Right cardiac atrium (tissue), 5 donors: ENCODE measurements around the gene NHSL2. TPM values are rescaled to one million over a fixed set of nuclear protein-coding genes. Genes with fewer than 3 reads are reported as not detected.
"Not testable (repeated sequence)": the region's sequence is repeated elsewhere in the genome, so short reads cannot be mapped to it uniquely, and the experiment has no call there.

Experiments
- ATAC-seq, 2 donors: fragments of 200-7000 bp; cut with Tn5 transposase; one replicate each; pipeline versions ENCODE4 v1.8.0 to v1.9.1; 2020; ENCODE audit warnings: moderate library complexity in 2 of 2, mild to moderate bottlenecking in 1 of 2
- DNase-seq, 3 donors: peaks; one replicate each; pipeline ENCODE4 v3.0.0-alpha.2; 2020
- H3K27ac ChIP-seq: one replicate; pipeline ENCODE4 v1.5.1; 2013; ENCODE audit warnings: mild to moderate bottlenecking, low read length, control low read depth, moderate library complexity
- H3K27me3 ChIP-seq: one replicate; pipeline ENCODE4 v1.6.1; 2013; ENCODE audit not compliant: control insufficient read depth, insufficient read depth
- H3K4me1 ChIP-seq: one replicate; pipeline ENCODE4 v1.6.1; 2013; ENCODE audit warnings: low read length; ENCODE audit not compliant: control insufficient read depth, insufficient read depth
- H3K4me3 ChIP-seq: one replicate; pipeline ENCODE4 v1.5.1; 2013; ENCODE audit warnings: low read length, control low read depth
- H3K9me3 ChIP-seq: one replicate; pipeline ENCODE4 v1.6.1; 2013; ENCODE audit warnings: low read length; ENCODE audit not compliant: control insufficient read depth
- WGBS: extraction: QIAGEN DNeasy Blood & Tissue Kit; methylation state at CpG from one replicate; pipeline ENCODE4 v1.1.7; 2013; 5-methylcytosine and 5-hydroxymethylcytosine counted together
- intact Hi-C, 4 donors: fragments of 100-400 bp; cut with DNase I; formaldehyde crosslinking; loops; one replicate each; pipeline versions ENCODE4 v1.11.0 to v1.14.0; 2022 to 2023
- polyA plus RNA-seq: library from polyadenylated mRNA; stranded (reverse); fragments of 200-250 nt; gene quantifications from one replicate; pipeline ENCODE4 v1.2.3, GENCODE V29; 2013
- total RNA-seq, 4 donors: library from RNA; stranded (reverse); fragmentation: NEBNext Ultra II Directional; extraction: Animal tissue kit (Norgen Biotek cat#: 25700); gene quantifications; one replicate each; pipeline ENCODE4 v1.2.1, GENCODE V29; 2021
- donor health status: healthy with polysubstance abuse.
- donor health status: DM: no; HTN: yes; CAD: no.
- donor health status: DM: no; HTN: no; CAD: no.
- donor health status: DM: no; HTN: yes; CAD: no; lungs with severe emphysema.
- donor health status: DM: yes; HTN: yes; CAD: no.

NHSL2 gene
- total and polyA plus RNA-seq, 5 donors = 2.4 to 9.2 (median 6.6) TPM

GRCh38 chrX:72176289-72176688 lies 265.6 kb downstream of the NHSL2 start:
- intact Hi-C loops, DNase-seq, H3K27me3 ChIP-seq, ATAC-seq, H3K4me1 ChIP-seq, H3K4me3 ChIP-seq, H3K9me3 ChIP-seq, H3K27ac ChIP-seq: not testable (repeated sequence)
- WGBS = 100% methylated on average over 3 of the region's 5 CpGs

- ATAC-seq (no peak), DNase-seq (no peak)
- Histone ChIP-seq H3K27me3 (no peaks in the 10 kb centered on the region), H3K27ac (no peak overlapping the region), H3K9me3 (no peaks in the 10 kb centered on the region), H3K4me1 (no peaks in the 10 kb centered on the region), H3K4me3 (no peak overlapping the region)
- intact Hi-C loops = no loop called here
- WGBS = 47% methylated on average over 2 of the region's 2 CpGs
Observed at GRCh38 chrX:72176981-72177380, 266.3 kb downstream of the NHSL2 start.

DNA sequence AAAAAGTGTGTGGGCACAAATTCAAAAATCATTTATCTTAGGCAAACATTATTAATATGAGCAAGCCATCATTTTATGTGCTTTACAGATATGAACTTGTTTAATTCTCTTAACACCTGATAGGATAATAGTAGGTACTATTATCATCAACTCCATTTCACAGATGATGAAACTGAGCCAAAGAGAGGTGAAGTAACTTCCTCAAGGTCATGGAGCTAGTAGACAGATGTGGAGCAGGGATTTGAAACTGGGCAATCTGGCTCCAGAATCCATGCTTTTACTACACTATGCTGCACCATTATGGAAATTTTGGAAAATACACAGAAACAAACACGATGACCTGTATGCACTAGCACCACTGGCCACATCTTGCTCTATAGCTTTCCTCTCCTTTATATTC lies 269.9 kb downstream of the NHSL2 start:
- ATAC-seq = no peak
- H3K9me3 ChIP-seq = no peaks in the 10 kb centered on the region
- intact Hi-C loops = no loop called here
- H3K27me3 ChIP-seq = no peaks in the 10 kb centered on the region
- H3K27ac ChIP-seq = peak overlapping the region; percentile 64
- DNase-seq = no peak
- peaks cover 5% of the 10 kb centered on the region for H3K4me1 ChIP-seq
- 36% methylated on average over 1 of the region's 1 CpG for WGBS
- H3K4me3 ChIP-seq = peak overlapping the region; percentile 83

- Histone ChIP-seq H3K27ac (peak within 1 kb of the TSS; percentile 94), H3K4me1 (peaks cover 5% of the 10 kb centered on the region), H3K9me3 (no peaks in the 10 kb centered on the region), H3K4me3 (peak within 1 kb of the TSS; percentile 83), H3K27me3 (no peaks in the 10 kb centered on the region)
- intact Hi-C loops = no loop called here
- DNase-seq (peak; percentile 93 to 96 (median 94)), ATAC-seq (peak; percentile 99)
- WGBS = under 1% methylated on average over 46 of the region's 46 CpGs
Observed at GRCh38 chrX:72181178-72182125, 270.8 kb downstream of the NHSL2 start, which contains the start of gene PIN4. TSS of gene PIN4 (plus strand) at chrX:72181757. CDS start at chrX:72181786, 29 bp downstream.

- no peak for ATAC-seq
- no peak overlapping the region for H3K27ac ChIP-seq
Observed at GRCh38 chrX:72182924-72183323, 272.3 kb downstream of the NHSL2 start.

GRCh38 chrX:72201836-72202536 lies 291.3 kb downstream of the NHSL2 start:
- intact Hi-C loops = no loop called here
- Histone ChIP-seq H3K4me1 (no peaks in the 10 kb centered on the region), H3K4me3 (no peak overlapping the region), H3K27me3 (no peaks in the 10 kb centered on the region), H3K27ac (no peak overlapping the region), H3K9me3 (no peaks in the 10 kb centered on the region)
- WGBS = 70% methylated on average over 7 of the region's 7 CpGs
- ATAC-seq (peak in 1 of 2 donors; percentile 58), DNase-seq (no peak)

More at GRCh38 chrX:72182924-72183323, 272.3 kb downstream of the NHSL2 start:
- DNase-seq = no peak
- Histone ChIP-seq H3K4me1 (peaks cover 5% of the 10 kb centered on the region), H3K9me3 (no peaks in the 10 kb centered on the region), H3K4me3 (no peak overlapping the region), H3K27me3 (no peaks in the 10 kb centered on the region)
- WGBS = 100% methylated on average over 2 of the region's 2 CpGs
- intact Hi-C loops = no loop called here

Other genes starting within 250 kb of the NHSL2 start
- gene CXorf49, start 192.6 kb upstream of the NHSL2 start, total RNA-seq = not detected
- gene CXorf49, start 192.6 kb upstream of the NHSL2 start, polyA plus RNA-seq = not detected
- not detected for gene CXorf49B, start 147.5 kb upstream of the NHSL2 start, total RNA-seq
- gene CXorf49B, start 147.5 kb upstream of the NHSL2 start, polyA plus RNA-seq = not detected
- 1 to 10 TPM; 3.0 to 5.7 (median 4.2) TPM for gene RTL5, start 221.1 kb downstream of the NHSL2 start, total RNA-seq
- gene RTL5, start 221.1 kb downstream of the NHSL2 start, polyA plus RNA-seq = 2.7 TPM